HepG2 (cell line): Measurements from ENCODE around the gene HTR4. TPM values are rescaled to one million over a fixed set of nuclear protein-coding genes. Genes with fewer than 3 reads are reported as not detected.

Experiments
- AGO2 ChIP-seq: fragments of 200-400 bp; formaldehyde crosslinking; optimal IDR thresholded peaks from 2 replicates; pipeline ENCODE3; 2017; ENCODE audit warnings: mild to moderate bottlenecking, low read depth, low read length, moderate library complexity
- ATAD3A ChIP-seq: sonication (generic); formaldehyde crosslinking; IDR thresholded peaks from 2 replicates; pipeline ENCODE4 v1.4.0; 2020; ENCODE audit warnings: missing genetic modification reagents
- ATF5 ChIP-seq: sonication (generic); formaldehyde crosslinking; IDR thresholded peaks from 2 replicates; pipeline ENCODE4 v1.4.0; 2020; ENCODE audit warnings: mild to moderate bottlenecking, low read depth, missing genetic modification reagents
- ATF7-NPFF ChIP-seq: sonication (generic); formaldehyde crosslinking; IDR thresholded peaks from 2 replicates; pipeline ENCODE4 v1.8.1; 2023; ENCODE audit warnings: mild to moderate bottlenecking, low read depth, missing genetic modification reagents, moderate library complexity
- CEBPB ChIP-seq: IDR thresholded peaks from 2 replicates; pipeline ENCODE4 v1.6.1; 2011; ENCODE audit warnings: low read depth, low read length, improper control_type of control experiment, borderline replicate concordance
- CTCF ChIP-seq: sonication (generic); formaldehyde crosslinking; IDR thresholded peaks from 2 replicates; pipeline ENCODE4 v1.5.0; 2020; ENCODE audit warnings: mild to moderate bottlenecking, missing genetic modification reagents, moderate library complexity
- FOXJ3 ChIP-seq: sonication (generic); formaldehyde crosslinking; IDR thresholded peaks from 2 replicates; pipeline ENCODE4 v1.4.0; 2020; ENCODE audit warnings: missing genetic modification reagents, mild to moderate bottlenecking, borderline replicate concordance
- JARID2 ChIP-seq: sonication (generic); formaldehyde crosslinking; IDR thresholded peaks from 2 replicates; pipeline ENCODE4 v1.8.1; 2023; ENCODE audit warnings: missing genetic modification reagents, inconsistent platforms; ENCODE audit not compliant: insufficient replicate concordance
- MAZ ChIP-seq, 2 experiments: sonication (generic) in 1 of 2; formaldehyde crosslinking in 1 of 2; IDR thresholded peaks; 2 replicates each; pipeline versions ENCODE4 v1.5.0 to v1.6.1; 2012 to 2020; ENCODE audit warnings: low read depth in 2 of 2, mild to moderate bottlenecking in 2 of 2, borderline replicate concordance in 1 of 2, improper control_type of control experiment in 1 of 2, low read length in 1 of 2, missing genetic modification reagents in 1 of 2, moderate library complexity in 1 of 2
- MIER2 ChIP-seq: IDR thresholded peaks from 2 replicates; pipeline ENCODE4 v1.6.1; 2016; ENCODE audit warnings: missing biosample characterization, missing genetic modification reagents
- MXD1 ChIP-seq: sonication (generic); formaldehyde crosslinking; IDR thresholded peaks from 2 replicates; pipeline ENCODE4 v1.4.0; 2020; ENCODE audit warnings: mild to moderate bottlenecking, missing genetic modification reagents
- ONECUT2 ChIP-seq: sonication (generic); formaldehyde crosslinking; IDR thresholded peaks from 2 replicates; pipeline ENCODE4 v1.4.0; 2020; ENCODE audit warnings: missing genetic modification reagents
- PAXIP1 ChIP-seq: sonication (generic); formaldehyde crosslinking; conservative IDR thresholded peaks from 2 replicates; pipeline ENCODE4 v1.4.0; 2020; ENCODE audit warnings: mild to moderate bottlenecking, missing genetic modification reagents, moderate library complexity
- PITX1 ChIP-seq: sonication (generic); formaldehyde crosslinking; IDR thresholded peaks from 2 replicates; pipeline ENCODE4 v1.5.1; 2020; ENCODE audit warnings: mild to moderate bottlenecking, missing genetic modification reagents
- SIX4 ChIP-seq: sonication (generic); formaldehyde crosslinking; IDR thresholded peaks from 2 replicates; pipeline ENCODE4 v1.4.0; 2020; ENCODE audit warnings: missing genetic modification reagents
- ZNF234 ChIP-seq: sonication (generic); formaldehyde crosslinking; conservative IDR thresholded peaks from 2 replicates; pipeline ENCODE4 v1.5.1; 2020; ENCODE audit warnings: mild to moderate bottlenecking, missing genetic modification reagents
- ZNF329 ChIP-seq: sonication (generic); formaldehyde crosslinking; IDR thresholded peaks from 2 replicates; pipeline ENCODE4 v1.9.0; 2021; ENCODE audit warnings: low read depth, mild to moderate bottlenecking, missing genetic modification reagents
- ZNF331 ChIP-seq: sonication (generic); formaldehyde crosslinking; IDR thresholded peaks from 2 replicates; pipeline ENCODE4 v1.4.0; 2020; ENCODE audit warnings: missing genetic modification reagents
- ZNF567 ChIP-seq: sonication (generic); formaldehyde crosslinking; IDR thresholded peaks from 2 replicates; pipeline ENCODE4 v1.8.1; 2023; ENCODE audit warnings: mild to moderate bottlenecking, missing genetic modification reagents, borderline replicate concordance
- ZNF569 ChIP-seq: sonication (generic); formaldehyde crosslinking; IDR thresholded peaks from 2 replicates; pipeline ENCODE4 v1.5.0; 2020; ENCODE audit warnings: mild to moderate bottlenecking, missing genetic modification reagents, moderate library complexity, borderline replicate concordance
- ZNF788 ChIP-seq: sonication (generic); formaldehyde crosslinking; IDR thresholded peaks from 2 replicates; pipeline ENCODE4 v1.5.0; 2020; ENCODE audit warnings: mild to moderate bottlenecking, missing genetic modification reagents, borderline replicate concordance
- ZNF83 ChIP-seq: sonication (generic); formaldehyde crosslinking; IDR thresholded peaks from 2 replicates; pipeline ENCODE4 v1.4.0; 2020; ENCODE audit warnings: missing genetic modification reagents, mild to moderate bottlenecking, borderline replicate concordance
- polyA plus RNA-seq, 8 experiments: library from polyadenylated mRNA; depleted of rRNA in 3 of 8; stranded (reverse) in 7 of 8; unstranded in 1 of 8; fragments of >200 nt; fragmentation: Illumina TruSeq in 4 of 8; extraction: Trizol in 4 of 8; gene quantifications; 2 replicates each; pipeline versions ENCODE4 v1.2.1 to v1.2.3, GENCODE V29; 2011 to 2016; ENCODE audit warnings: low read depth in 4 of 8, missing spikeins in 1 of 8, mixed read lengths in 1 of 8; ENCODE audit not compliant: insufficient read depth in 1 of 8
- total RNA-seq, 5 experiments: library from RNA; depleted of rRNA; stranded (reverse); fragments of >200 nt; fragmentation: Illumina TruSeq; extraction: Trizol; gene quantifications; 2 replicates each; pipeline ENCODE4 v1.2.3, GENCODE V29; 2016; ENCODE audit warnings: low read depth in 1 of 5

Gene HTR4
- total and polyA plus RNA-seq, 2 of the 13 experiments (the other 11 are each of a cell fraction or from before 2014, with no cell fraction given), result not detected

GRCh38 chr5:148482697-148483462 is 171.4 kb downstream of the HTR4 start (continued):
- no peak for TF ChIP-seq MIER2
- TF ChIP-seq ONECUT2, result no peak
- no peak for TF ChIP-seq FOXJ3 (CRISPR knock-in tag)
- TF ChIP-seq ZNF83 (CRISPR knock-in tag), result no peak
- no peak for TF ChIP-seq ZNF569 (CRISPR knock-in tag)
- no peak for TF ChIP-seq ATAD3A (CRISPR knock-in tag)
- peak; percentile 71; the same call in 1 of the 2 replicates for TF ChIP-seq CEBPB
- no peak for TF ChIP-seq AGO2
- TF ChIP-seq ZNF567 (CRISPR knock-in tag), result no peak
- TF ChIP-seq PAXIP1 (CRISPR knock-in tag), result no peak
- TF ChIP-seq ATF7-NPFF (CRISPR knock-in tag), result no peak
- no peak for TF ChIP-seq ZNF234 (CRISPR knock-in tag)
- TF ChIP-seq MAZ (IDR thresholded peaks at IDR 0.05; ENCODE audit: borderline replicate concordance, low read depth, low read length), result no peak
- no peak for TF ChIP-seq MAZ (CRISPR knock-in tag; IDR thresholded peaks at IDR 0.05; ENCODE audit: low read depth)
- TF ChIP-seq CTCF (CRISPR knock-in tag), result peak; percentile 79
- TF ChIP-seq PITX1, result 0 out of 2 replicates have a peak, but pooled peaks have one; percentile 15
- TF ChIP-seq SIX4, result no peak
- 0 out of 2 replicates have a peak, but pooled peaks have one; percentile 44 for TF ChIP-seq ZNF329 (CRISPR knock-in tag)
- TF ChIP-seq JARID2 (CRISPR knock-in tag), result no peak
- no peak for TF ChIP-seq ATF5
- TF ChIP-seq ZNF788 (CRISPR knock-in tag), result no peak
- no peak for TF ChIP-seq MXD1 (CRISPR knock-in tag)
- TF ChIP-seq ZNF331 (CRISPR knock-in tag), result no peak
